KMS-11 (cell line): ENCODE results near the gene CACFD1.

Experiments used
- H2AFZ ChIP-seq: fragments of 200-600 bp; sonication (generic); 2 replicates; pipeline ENCODE4 v1.6.1; 2016; ENCODE audit warnings: antibody characterized with exemption, mixed run types, low read depth
- H3K27ac ChIP-seq: fragments of 200-600 bp; sonication (generic); 2 replicates; pipeline ENCODE4 v1.6.1; 2016; ENCODE audit warnings: mild to moderate bottlenecking, mixed run types
- H3K27me3 ChIP-seq: fragments of 200-600 bp; sonication (generic); 2 replicates; pipeline ENCODE4 v1.6.1; 2017; ENCODE audit warnings: mild to moderate bottlenecking, low read depth, mixed run types, moderate library complexity; ENCODE audit not compliant: insufficient read depth
- H3K36me3 ChIP-seq: fragments of 200-600 bp; sonication (generic); 2 replicates; pipeline ENCODE4 v1.6.1; 2017; ENCODE audit warnings: mild to moderate bottlenecking, mixed run types; ENCODE audit not compliant: insufficient read depth
- H3K4me1 ChIP-seq: fragments of 200-600 bp; sonication (generic); 2 replicates; pipeline ENCODE4 v1.6.1; 2016; ENCODE audit warnings: mild to moderate bottlenecking, low read depth, mixed run types; ENCODE audit not compliant: poor library complexity, severe bottlenecking
- H3K4me2 ChIP-seq: fragments of 200-600 bp; sonication (generic); 2 replicates; pipeline ENCODE4 v1.7.0; 2016; ENCODE audit warnings: mild to moderate bottlenecking, mixed run types
- H3K4me3 ChIP-seq: fragments of 200-600 bp; sonication (generic); IDR thresholded peaks from 2 replicates; pipeline ENCODE4 v1.6.1; 2017; ENCODE audit warnings: low read depth, low read length, mixed read lengths; ENCODE audit not compliant: insufficient read depth
- H3K79me2 ChIP-seq: fragments of 200-600 bp; sonication (generic); 2 replicates; pipeline ENCODE4 v1.6.1; 2016; ENCODE audit warnings: low read depth, mixed run types; ENCODE audit not compliant: insufficient read depth
- H3K9ac ChIP-seq: fragments of 200-600 bp; sonication (generic); 2 replicates; pipeline ENCODE4 v1.6.1; 2016; ENCODE audit warnings: mild to moderate bottlenecking, mixed run types
- H4K20me1 ChIP-seq: fragments of 200-600 bp; sonication (generic); 2 replicates; pipeline ENCODE4 v1.6.1; 2016; ENCODE audit warnings: mild to moderate bottlenecking, mixed run types; ENCODE audit not compliant: insufficient read depth
- TF ChIP-seq, protein P1 (sequence below): fragments of 200-600 bp; sonication (generic); conservative IDR thresholded peaks from 2 replicates; pipeline ENCODE4 v1.6.1; 2017; ENCODE audit warnings: low read depth, mild to moderate bottlenecking, antibody characterized with exemption, low read length, moderate library complexity, mixed read lengths

Gene CACFD1

DNA sequence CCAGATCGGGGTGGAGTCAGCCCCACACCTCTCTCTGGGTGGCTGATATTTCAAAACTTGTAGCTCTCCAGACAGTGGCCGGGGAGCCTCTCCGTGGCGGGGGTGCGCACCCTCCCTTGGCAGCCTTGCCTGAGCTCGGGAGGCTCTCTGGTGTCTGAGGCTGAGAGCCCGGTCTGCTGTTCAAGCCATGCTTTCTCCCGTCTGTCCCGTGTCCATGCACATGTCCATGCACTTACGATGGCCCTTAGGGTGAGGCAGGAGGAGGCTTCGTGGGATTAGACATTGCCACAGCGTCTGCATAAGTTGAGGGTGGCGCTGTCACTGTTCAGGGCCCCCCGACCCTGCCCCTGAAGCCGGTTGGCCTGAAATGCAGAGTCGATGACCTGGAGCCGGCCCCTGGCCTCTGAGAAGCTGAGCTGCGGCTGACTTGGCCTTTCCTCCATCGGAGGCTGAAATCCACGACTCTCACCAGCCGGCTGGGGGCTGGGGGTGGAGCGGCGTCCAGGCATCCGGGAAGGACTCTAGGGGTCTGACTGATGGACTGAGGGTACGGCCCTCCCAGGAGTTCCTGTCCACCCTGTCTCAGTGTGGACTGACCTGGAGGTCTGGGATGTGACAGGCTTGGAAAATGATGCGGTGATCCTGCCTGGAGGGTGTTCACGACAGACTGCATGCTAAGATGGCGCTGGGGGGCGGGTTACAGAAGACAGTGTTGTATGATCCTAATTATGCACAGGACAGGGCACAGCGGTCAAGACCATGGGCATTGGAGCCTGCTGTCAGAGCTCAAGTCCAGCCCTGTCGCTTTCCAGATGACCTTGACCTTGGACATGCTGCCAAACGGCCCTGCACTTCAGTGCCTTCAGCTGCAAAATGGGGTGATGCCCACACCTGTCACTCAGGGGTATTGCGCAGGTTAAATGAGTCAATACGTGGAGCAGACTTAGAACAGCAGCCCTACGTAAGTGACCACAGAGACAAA is 37.4 kb downstream of the CACFD1 start:
- Histone ChIP-seq H3K4me1 (no peaks in the 10 kb centered on the region), H3K36me3 (no peaks in the 10 kb centered on the region), H2AFZ (no peak overlapping the region), H3K9ac (no peak overlapping the region), H3K4me2 (no peak overlapping the region), H3K4me3 (no peak overlapping the region), H3K27me3 (peaks cover 69% of the 10 kb centered on the region; the same call in 1 of the 2 replicates), H3K79me2 (no peaks in the 10 kb centered on the region), H3K27ac (no peak overlapping the region), H4K20me1 (no peaks in the 10 kb centered on the region)
- TF ChIP-seq, protein P1, sequence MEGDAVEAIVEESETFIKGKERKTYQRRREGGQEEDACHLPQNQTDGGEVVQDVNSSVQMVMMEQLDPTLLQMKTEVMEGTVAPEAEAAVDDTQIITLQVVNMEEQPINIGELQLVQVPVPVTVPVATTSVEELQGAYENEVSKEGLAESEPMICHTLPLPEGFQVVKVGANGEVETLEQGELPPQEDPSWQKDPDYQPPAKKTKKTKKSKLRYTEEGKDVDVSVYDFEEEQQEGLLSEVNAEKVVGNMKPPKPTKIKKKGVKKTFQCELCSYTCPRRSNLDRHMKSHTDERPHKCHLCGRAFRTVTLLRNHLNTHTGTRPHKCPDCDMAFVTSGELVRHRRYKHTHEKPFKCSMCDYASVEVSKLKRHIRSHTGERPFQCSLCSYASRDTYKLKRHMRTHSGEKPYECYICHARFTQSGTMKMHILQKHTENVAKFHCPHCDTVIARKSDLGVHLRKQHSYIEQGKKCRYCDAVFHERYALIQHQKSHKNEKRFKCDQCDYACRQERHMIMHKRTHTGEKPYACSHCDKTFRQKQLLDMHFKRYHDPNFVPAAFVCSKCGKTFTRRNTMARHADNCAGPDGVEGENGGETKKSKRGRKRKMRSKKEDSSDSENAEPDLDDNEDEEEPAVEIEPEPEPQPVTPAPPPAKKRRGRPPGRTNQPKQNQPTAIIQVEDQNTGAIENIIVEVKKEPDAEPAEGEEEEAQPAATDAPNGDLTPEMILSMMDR: no peak

DNA sequence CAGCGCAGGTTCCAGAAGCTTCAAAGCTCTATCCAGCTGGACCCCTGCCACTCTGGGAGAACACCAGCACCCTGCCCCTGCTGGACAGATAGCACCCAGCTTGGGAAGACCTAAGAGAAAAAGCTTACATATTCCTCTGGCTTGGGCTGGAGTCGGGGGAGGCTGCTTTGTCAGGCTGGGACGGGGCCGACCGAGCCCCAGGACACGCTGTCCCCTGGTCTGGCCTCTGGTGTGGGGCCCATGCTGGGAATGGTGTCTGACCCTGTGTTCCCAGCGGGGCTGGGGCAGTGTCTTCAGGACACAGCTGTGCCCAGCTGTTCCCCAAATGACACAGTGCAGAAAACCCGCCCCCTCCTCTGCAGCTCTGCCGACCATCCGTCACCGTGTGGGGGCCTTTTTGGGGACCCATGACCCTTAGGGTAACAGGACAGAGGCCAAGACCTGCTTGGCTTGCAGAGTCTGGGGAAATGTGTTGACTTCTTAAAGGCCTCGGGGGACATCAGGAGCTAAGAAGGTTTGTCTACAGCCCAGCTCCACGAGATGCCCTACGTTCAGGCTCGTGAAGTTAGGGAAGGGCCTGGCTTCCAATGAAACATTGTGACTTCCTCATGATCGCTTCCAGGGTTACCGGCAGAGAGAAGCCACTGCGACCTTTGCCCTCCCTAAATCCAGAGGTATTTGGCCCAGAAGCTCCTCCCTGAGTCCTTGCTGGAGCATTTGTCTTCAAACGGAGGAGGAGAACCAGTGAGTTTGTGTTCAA is 39.5 kb downstream of the CACFD1 start:
- TF ChIP-seq, protein P1: no peak
- Histone ChIP-seq H3K9ac (no peak overlapping the region), H3K4me2 (no peak overlapping the region), H3K36me3 (no peaks in the 10 kb centered on the region), H3K4me3 (no peak overlapping the region), H3K27ac (no peak overlapping the region), H3K27me3 (peaks cover 73% of the 10 kb centered on the region), H3K4me1 (no peaks in the 10 kb centered on the region), H2AFZ (no peak overlapping the region), H4K20me1 (no peaks in the 10 kb centered on the region), H3K79me2 (no peaks in the 10 kb centered on the region)

DNA sequence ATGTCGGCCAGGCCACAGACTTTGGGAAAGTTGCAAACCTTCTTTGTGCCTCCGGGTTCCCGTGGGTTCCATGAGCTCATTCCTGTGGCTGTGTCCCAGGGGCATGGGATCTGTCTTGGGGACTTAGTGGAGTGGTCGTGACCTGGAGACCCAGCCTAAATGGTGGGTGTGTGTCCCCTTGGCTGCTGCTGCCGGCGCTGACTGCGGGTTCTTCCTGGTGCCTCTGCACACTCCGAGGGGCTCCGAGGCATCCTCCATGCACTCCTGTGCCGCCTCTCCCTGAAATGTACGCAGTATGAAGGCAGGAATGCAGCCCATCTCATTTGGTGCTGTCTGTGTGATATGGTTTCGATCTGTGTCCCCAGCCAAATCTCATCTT is 40.1 kb downstream of the CACFD1 start:
- Histone ChIP-seq H2AFZ (no peak overlapping the region), H4K20me1 (no peaks in the 10 kb centered on the region), H3K27me3 (peaks cover 74% of the 10 kb centered on the region), H3K9ac (no peak overlapping the region), H3K4me1 (no peaks in the 10 kb centered on the region), H3K4me3 (no peak overlapping the region), H3K27ac (no peak overlapping the region), H3K36me3 (no peaks in the 10 kb centered on the region), H3K4me2 (no peak overlapping the region), H3K79me2 (no peaks in the 10 kb centered on the region)
- TF ChIP-seq, protein P1: no peak

DNA sequence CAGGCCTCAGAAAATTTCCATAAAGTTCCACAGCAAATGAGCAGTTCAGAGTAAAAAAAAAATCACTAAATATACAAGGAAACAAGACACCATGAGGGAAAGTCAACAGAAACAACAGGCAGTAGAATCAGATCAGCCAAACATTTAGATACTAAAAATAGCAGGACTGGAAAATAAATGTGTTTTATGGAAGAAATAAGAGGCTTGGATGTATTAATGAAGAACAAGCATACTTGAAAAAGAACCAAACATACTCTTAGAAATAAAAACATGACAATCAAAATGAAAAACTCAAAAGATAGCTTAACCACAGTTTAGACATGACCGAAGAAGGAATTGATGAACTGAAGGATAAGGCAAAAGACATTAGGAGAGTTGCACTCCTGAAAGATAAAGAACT is 42.3 kb downstream of the CACFD1 start:
- H3K27me3 ChIP-seq: peaks cover 82% of the 10 kb centered on the region
- no peak overlapping the region for H3K4me2 ChIP-seq
- H3K36me3 ChIP-seq: no peaks in the 10 kb centered on the region
- H2AFZ ChIP-seq: no peak overlapping the region
- H3K4me3 ChIP-seq: no peak overlapping the region
- H4K20me1 ChIP-seq: no peaks in the 10 kb centered on the region
- no peaks in the 10 kb centered on the region for H3K79me2 ChIP-seq
- H3K9ac ChIP-seq: no peak overlapping the region
- no peak overlapping the region for H3K27ac ChIP-seq
- TF ChIP-seq, protein P1: no peak
- H3K4me1 ChIP-seq: no peaks in the 10 kb centered on the region
